HFFc6 (cell line): Measurements from ENCODE around the gene SLC16A12. TPM values are rescaled to one million over a fixed set of nuclear protein-coding genes. Genes with fewer than 3 reads are reported as not detected.
A peak's percentile ranks its signal among the peaks of the same experiment; 100 is the strongest.

Experiments used
- DNase-seq: peaks from one replicate; pipeline ENCODE4 v3.0.0-alpha.2; 2018
- H3K27ac Mint-ChIP-seq: 2 replicates; pipeline ENCODE4 v1.8.0; 2020; ENCODE audit warnings: mild to moderate bottlenecking, mixed read lengths
- H3K27me3 Mint-ChIP-seq: 2 replicates; pipeline ENCODE4 v1.8.0; 2021; ENCODE audit warnings: mild to moderate bottlenecking, moderate library complexity, mixed read lengths; ENCODE audit not compliant: insufficient read depth
- H3K36me3 Mint-ChIP-seq: 2 replicates; pipeline ENCODE4 v1.8.0; 2021; ENCODE audit warnings: low read depth, mixed read lengths
- H3K4me1 Mint-ChIP-seq: 2 replicates; pipeline ENCODE4 v1.8.0; 2020; ENCODE audit warnings: low read depth, mixed read lengths
- H3K4me3 Mint-ChIP-seq: 2 replicates; pipeline ENCODE4 v1.8.0; 2020; ENCODE audit warnings: mild to moderate bottlenecking, moderate library complexity, mixed read lengths
- H3K9me3 Mint-ChIP-seq: 2 replicates; pipeline ENCODE4 v1.8.0; 2020; ENCODE audit warnings: mild to moderate bottlenecking, mixed read lengths
- CTCF ChIP-seq: fragments of 200-600 bp; sonication (generic); IDR thresholded peaks from 2 replicates; pipeline ENCODE4 v1.5.0; 2021; ENCODE audit warnings: antibody characterized with exemption, mild to moderate bottlenecking
- total RNA-seq, 6 experiments: library from RNA; stranded (reverse); fragmentation: NEBNext Ultra II Directional; extraction: Animal tissue kit (Norgen Biotek cat#: 25700); gene quantifications; 2 replicates in 1 of 6; 3 replicates in 5 of 6; pipeline ENCODE4 v1.2.3, GENCODE V29; 2021

SLC16A12 gene
- total RNA-seq, 6 experiments from 2014 or later = not detected

DNA sequence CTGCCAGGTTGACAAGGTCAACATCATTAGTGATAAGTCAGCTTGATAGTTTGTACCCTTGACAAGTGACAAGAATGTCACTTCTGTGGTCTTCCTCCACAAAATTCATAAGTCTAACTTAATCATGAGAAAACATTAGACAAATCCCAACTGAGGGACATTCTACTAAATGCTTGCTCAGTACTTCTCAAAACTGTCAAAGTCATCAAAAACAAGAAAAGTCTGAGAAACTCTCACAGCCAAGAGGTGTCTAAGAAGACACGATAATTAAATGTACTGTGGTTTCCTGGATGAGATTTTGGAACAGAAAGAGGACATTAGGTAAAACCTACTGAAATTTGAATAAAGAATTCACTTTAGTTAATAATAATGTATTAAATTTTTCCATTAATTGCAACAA, 29.8 kb upstream of the SLC16A12 start:
- no peak for TF ChIP-seq CTCF
- Mint-ChIP-seq H3K27me3 (peaks cover 1% of the 10 kb centered on the region; the same call in 1 of the 2 replicates), H3K9me3 (no peaks in the 10 kb centered on the region), H3K4me3 (no peak overlapping the region), H3K4me1 (peaks cover 32% of the 10 kb centered on the region), H3K36me3 (no peaks in the 10 kb centered on the region), H3K27ac (no peak overlapping the region)
- DNase-seq = no peak

DNA sequence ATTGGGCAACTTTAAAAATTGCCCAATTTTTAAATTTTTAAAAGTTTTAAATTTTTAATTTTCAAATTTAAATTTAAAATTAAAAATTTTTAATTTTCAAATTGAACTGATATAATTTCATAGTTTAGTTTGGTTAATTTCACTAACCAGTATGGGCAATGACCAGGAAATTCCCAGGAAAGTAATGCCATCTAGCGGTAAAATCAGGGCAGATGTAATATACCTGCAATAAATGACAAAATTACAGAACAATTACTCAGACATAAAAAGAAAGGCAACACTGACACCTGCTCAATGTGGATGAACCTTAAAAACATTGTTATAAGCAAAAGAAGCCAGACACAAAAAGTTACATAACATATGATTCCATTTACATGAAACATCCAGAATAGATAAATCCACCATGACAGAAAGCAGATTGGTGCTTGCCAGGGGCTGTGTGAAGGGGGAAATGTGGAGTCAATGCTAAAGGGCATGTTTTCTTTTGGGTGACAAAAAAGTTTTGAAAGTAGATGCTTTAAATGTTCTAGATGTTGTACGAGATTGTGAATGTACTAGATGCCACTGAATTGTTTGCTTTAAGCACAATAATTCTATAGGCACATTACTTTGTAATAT, 28.6 kb upstream of the SLC16A12 start:
- no peak overlapping the region for H3K4me3 Mint-ChIP-seq
- peak; percentile 93 for TF ChIP-seq CTCF
- H3K27me3 Mint-ChIP-seq = peaks cover 1% of the 10 kb centered on the region; the same call in 1 of the 2 replicates
- no peaks in the 10 kb centered on the region for H3K36me3 Mint-ChIP-seq
- no peak overlapping the region for H3K27ac Mint-ChIP-seq
- H3K4me1 Mint-ChIP-seq = peaks cover 32% of the 10 kb centered on the region
- H3K9me3 Mint-ChIP-seq = no peaks in the 10 kb centered on the region
- DNase-seq = peak; percentile 38

- Mint-ChIP-seq H3K4me1 (peaks cover 30% of the 10 kb centered on the region), H3K27ac (no peak overlapping the region), H3K36me3 (no peaks in the 10 kb centered on the region), H3K27me3 (peaks cover 6% of the 10 kb centered on the region; the same call in 1 of the 2 replicates), H3K4me3 (no peak overlapping the region), H3K9me3 (no peaks in the 10 kb centered on the region)
- TF ChIP-seq CTCF = no peak
- no peak for DNase-seq
These were observed 27.9 kb upstream of the SLC16A12 start for GRCh38 chr10:89563311-89563710.

GRCh38 chr10:89556600-89556999, 21.2 kb upstream of the SLC16A12 start:
- Mint-ChIP-seq H3K9me3 (no peaks in the 10 kb centered on the region), H3K27ac (no peak overlapping the region), H3K36me3 (no peaks in the 10 kb centered on the region), H3K4me1 (peaks cover 26% of the 10 kb centered on the region), H3K4me3 (no peak overlapping the region), H3K27me3 (peaks cover 7% of the 10 kb centered on the region)
- no peak for TF ChIP-seq CTCF
- DNase-seq = no peak

DNA sequence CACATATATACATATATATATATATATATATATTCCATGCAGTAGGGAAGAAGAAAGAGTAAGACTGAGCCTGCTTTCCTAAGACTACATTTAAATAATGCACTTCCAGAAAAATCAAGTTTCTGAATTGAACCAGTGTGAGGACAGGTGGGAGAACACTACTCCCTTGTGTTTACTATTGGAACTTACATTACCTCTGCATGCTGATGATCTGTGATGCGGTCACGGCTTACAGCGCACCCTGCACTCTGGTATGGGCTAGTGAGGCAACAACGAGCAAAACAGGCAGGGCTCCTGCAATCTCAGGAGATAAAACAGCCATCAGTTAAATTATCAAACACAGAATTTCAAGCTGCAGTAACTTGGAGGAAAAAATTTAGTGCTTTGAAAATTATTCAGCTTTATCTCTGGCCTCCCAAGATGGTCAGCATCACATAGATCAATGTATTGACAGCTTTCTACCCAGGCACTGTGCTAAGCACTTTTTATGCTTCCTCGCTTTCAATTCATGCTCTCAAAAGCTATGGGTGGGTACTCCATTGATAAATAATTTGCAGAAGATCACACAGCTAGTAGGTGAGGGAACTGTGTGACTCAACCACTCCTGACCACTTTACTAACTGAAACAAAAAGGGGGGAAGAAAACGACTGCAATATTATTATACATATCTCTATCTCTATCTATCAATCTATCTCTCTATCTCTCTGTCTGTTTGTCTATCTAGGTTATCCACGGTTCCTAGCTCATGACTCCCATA, 20.5 kb upstream of the SLC16A12 start:
- peak; percentile 16 for DNase-seq
- Mint-ChIP-seq H3K4me3 (no peak overlapping the region), H3K4me1 (peaks cover 27% of the 10 kb centered on the region), H3K9me3 (no peaks in the 10 kb centered on the region), H3K27me3 (peaks cover 7% of the 10 kb centered on the region), H3K27ac (no peak overlapping the region), H3K36me3 (no peaks in the 10 kb centered on the region)
- TF ChIP-seq CTCF = peak; percentile 40
